Activated T-cell treated with anti-CD3 and anti-CD28 coated beads for 24 hours (primary cell): ENCODE measurements around the gene PHAF1.

ENCODE experiments used
- DNase-seq: peaks from one replicate; pipeline ENCODE4 v3.0.0-alpha.2; 2020; ENCODE audit warnings: low read depth

The PHAF1 gene

DNA sequence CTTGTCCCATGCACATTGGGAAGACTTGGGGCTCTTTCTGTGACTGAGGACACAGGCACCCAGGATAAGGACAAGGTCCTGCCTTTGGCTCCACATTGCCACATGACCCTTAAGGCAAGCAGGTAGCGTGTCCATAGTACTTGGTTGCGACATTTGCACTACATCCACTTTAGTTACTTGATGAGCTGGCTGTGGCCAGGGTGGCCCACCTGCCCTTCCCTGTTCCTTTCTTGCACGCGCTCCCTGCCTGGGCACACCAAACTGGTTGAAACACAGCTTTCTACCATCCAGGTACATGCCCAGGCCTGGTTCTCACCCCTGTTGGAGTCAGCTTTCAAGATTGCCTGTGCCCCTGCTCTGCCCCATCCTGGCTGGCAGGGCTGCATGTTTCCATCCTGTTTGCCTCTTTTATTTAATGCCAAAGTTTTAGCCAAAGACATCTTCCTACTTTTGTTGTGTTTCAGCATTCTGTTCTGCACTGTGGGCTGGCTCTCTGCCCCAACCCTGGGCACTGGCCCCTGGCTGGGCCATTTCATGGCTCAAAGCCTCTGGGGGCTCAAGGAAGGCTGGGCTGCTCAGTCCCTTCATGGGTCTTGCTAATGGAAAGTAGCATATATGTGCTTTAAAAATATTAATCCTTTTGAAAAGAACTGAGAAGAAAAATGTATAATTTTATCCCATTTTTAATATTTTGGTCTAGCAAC is 37.8 kb downstream of the PHAF1 start:
- no peak for DNase-seq

GRCh38 chr16:67148221-67148620 is 38.5 kb downstream of the PHAF1 start:
- DNase-seq, result no peak

GRCh38 chr16:67148656-67149275 is 39.0 kb downstream of the PHAF1 start:
- no peak for DNase-seq

DNA sequence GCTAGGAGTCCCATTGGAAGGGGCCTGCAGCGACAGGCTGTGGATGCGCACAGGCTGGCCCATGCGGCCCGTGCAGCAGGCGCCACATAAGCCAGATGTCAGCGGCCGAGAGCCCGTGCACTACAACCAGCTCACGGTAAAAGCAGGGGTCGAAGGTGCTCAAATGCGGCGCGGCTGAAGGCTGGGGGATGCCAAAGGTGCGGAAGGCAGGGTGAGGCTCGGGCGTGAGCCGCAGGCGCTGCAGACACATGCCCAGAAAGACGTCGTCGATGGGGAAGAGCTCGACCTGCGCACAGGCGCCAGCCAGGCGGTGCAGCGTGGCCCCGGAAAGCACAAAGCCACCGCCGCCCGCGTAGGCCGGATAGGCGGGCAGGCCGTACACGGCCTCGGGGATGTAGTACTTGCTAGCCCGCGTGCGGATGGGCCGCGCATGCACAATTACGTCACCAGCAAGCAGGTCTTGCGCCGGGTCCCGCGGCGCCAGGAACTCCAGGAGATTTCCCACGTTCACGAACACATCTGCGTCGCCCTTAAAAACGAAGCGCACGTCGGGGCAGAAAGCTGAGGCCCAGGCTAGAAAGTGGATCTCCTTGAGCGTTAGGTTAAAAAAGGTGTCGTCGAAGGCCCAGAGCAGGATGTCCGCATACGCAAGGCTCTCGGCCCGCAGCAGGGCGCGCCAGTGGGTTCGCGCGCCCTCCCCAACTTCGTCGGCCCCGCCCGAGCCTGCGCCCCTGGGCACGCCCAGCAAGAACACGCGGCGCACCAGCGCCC is 39.7 kb downstream of the PHAF1 start:
- no peak for DNase-seq

- DNase-seq, result peak; percentile 35
These were observed 40.5 kb downstream of the PHAF1 start for GRCh38 chr16:67150047-67150832.

GRCh38 chr16:67150833-67151396 is 41.2 kb downstream of the PHAF1 start, which contains the start of gene B3GNT9:
TSS of gene B3GNT9 (minus strand) at chr16:67150998. CDS start at chr16:67150485, 513 bp downstream.
- DNase-seq, result peak; percentile 32

DNA sequence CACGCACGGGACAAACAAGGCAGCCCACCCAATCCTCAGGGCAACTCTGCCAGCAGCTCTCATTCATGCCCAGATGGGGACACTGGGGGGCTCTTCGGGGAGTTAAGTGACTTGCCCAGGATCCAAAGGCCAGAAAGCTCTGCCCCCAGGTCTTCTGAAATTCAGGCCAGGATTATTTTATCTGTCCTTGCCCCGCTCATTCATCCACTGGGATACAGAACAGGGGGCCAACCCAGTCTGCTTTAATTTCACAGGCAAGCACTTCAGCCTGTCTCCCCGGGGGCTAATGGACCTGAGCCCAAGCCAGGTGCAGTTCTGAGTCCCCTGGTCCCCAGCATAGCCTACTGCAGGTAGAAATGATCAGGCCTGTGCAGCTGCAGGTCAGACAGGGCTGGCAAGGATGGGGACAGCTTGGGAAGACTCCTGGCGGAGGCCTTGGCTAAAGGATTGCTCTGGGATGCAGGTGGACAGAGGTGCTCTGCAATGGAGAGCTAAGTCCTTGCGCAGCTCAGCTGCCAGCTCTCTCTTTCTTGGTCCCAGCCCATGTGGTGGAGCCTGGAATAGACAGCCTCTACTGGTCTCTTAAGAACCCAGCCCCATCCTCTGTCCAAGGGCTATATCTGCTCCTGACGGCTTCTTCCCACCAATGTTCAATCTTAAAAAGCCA is 41.8 kb downstream of the PHAF1 start:
- no peak for DNase-seq

DNA sequence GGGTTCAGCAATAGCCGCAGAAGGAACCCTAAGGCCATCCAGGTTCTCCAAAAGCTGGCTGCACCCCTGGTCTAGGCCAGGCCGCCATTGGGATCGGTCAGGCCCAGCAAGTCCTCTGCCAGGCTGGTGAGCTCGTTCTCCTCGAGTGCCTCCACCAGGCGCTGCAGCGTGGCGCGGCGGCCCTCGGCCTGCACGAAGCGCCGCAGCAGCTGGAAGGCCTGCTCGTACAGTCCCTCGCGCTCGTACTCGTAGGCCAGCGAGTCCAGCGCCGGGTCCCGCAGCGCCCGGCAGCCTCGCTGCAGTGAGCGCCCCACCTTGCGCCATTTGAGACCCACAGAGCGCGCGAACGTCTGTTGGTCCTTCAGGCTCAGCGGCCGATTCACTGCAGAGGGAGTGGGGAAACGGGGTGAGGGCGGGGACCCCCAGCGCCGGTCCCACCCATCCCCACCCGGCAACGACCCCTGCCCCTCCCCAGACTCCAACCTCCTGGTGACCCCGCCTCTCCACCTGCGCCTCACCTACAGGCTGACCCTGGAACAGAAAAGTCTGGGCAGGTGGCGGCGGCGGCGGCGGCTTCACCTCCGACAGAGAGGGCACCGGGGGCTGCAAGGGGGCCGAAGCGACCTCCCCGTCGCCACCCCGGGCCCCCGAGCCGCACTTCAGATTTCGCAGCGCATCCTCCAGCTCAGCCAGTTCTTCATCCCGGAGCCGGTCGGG is 45.0 kb downstream of the PHAF1 start:
- no peak for DNase-seq

- peak; percentile 66 for DNase-seq
These were observed 45.8 kb downstream of the PHAF1 start for GRCh38 chr16:67155295-67156142.

- DNase-seq, result no peak
These were observed 46.6 kb downstream of the PHAF1 start for GRCh38 chr16:67156143-67156844.

GRCh38 chr16:67157106-67157748 is 47.5 kb downstream of the PHAF1 start:
- DNase-seq, result no peak

- DNase-seq, result no peak
These were observed 48.3 kb downstream of the PHAF1 start for GRCh38 chr16:67157892-67158635.

DNA sequence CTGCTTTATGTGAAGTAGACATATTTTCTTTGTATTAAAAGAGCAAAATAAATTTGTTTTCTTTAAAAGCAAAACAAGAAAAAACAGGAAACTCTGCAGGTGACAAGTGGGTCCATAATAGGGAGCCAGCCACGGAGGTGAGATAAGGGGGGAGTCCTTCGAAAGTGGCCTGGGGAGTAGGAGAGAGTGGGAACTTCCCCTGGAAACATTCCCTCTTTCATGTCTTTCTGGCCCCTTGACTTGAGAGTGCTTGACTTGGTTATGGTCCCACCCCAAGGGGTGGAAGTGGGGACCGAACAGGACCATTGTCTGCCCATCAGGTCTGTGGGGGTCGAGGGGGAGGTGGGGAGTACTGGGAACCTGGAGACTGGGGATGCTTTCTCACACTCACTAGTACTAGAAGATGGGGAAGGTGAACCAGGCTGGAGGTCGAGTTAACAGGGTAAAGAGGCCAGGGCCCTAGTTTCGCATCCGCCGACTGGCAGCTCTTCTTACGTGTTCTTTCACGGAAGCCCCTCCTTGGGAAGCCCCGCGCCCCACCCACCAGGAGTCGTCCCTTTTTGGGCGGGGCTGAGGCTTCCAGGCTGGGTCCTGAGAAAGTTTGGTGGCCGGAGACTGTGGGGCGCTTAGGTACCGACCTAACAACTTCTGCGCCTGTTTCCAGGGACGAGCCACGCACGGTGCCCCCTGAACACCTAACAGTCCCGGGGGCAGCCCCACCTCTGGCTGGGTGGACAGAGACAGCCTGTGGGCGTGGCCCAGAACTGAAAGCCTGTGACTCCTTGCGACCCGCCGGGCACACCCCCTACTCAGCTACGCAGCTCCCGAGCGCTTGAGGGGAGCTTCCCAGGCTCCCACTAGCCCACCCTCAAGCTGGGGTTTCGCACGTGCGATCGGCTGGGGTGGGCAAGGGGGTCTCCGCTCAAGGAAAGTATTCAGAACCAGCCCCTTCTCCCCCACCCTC is 49.2 kb downstream of the PHAF1 start:
- peak; percentile 60 for DNase-seq

GRCh38 chr16:67161595-67162058 is 51.9 kb downstream of the PHAF1 start:
- no peak for DNase-seq

- DNase-seq, result no peak
These were observed 52.9 kb downstream of the PHAF1 start for GRCh38 chr16:67162506-67163163.
